Ishikawa (cell line): ENCODE data around the gene PTCD1.

Source experiments
- CEBPB ChIP-seq: IDR thresholded peaks from 2 replicates; pipeline ENCODE4 v1.6.1; 2012
- CREB1 ChIP-seq: IDR thresholded peaks from 2 replicates; pipeline ENCODE4 v1.6.1; 2012; ENCODE audit warnings: low read depth
- EP300 ChIP-seq: IDR thresholded peaks from 2 replicates; pipeline ENCODE4 v1.6.1; 2012; ENCODE audit warnings: borderline replicate concordance
- FOXM1 ChIP-seq: IDR thresholded peaks from 2 replicates; pipeline ENCODE4 v1.6.1; 2012; ENCODE audit warnings: low read depth, borderline replicate concordance
- MAX ChIP-seq: IDR thresholded peaks from 2 replicates; pipeline ENCODE4 v1.6.1; 2012
- NFIC ChIP-seq: IDR thresholded peaks from 2 replicates; pipeline ENCODE4 v1.6.1; 2012
- RAD21 ChIP-seq: IDR thresholded peaks from 2 replicates; pipeline ENCODE4 v1.6.1; 2012; ENCODE audit warnings: low read depth
- REST ChIP-seq: IDR thresholded peaks from 2 replicates; pipeline ENCODE4 v1.6.1; 2012; ENCODE audit warnings: low read depth, mild to moderate bottlenecking
- TAF1 ChIP-seq: IDR thresholded peaks from 2 replicates; pipeline ENCODE4 v1.6.1; 2012; ENCODE audit warnings: low read depth, mild to moderate bottlenecking
- TCF12 ChIP-seq: IDR thresholded peaks from 2 replicates; pipeline ENCODE4 v1.6.1; 2012; ENCODE audit warnings: low read depth
- TEAD4 ChIP-seq: IDR thresholded peaks from 2 replicates; pipeline ENCODE4 v1.6.1; 2012
- USF1 ChIP-seq: IDR thresholded peaks from 2 replicates; pipeline ENCODE4 v1.6.1; 2012
- YY1 ChIP-seq: IDR thresholded peaks from 2 replicates; pipeline ENCODE4 v1.6.1; 2012; ENCODE audit warnings: low read depth
- ZBTB7A ChIP-seq: IDR thresholded peaks from 2 replicates; pipeline ENCODE4 v1.6.1; 2012; ENCODE audit warnings: low read depth

- TF ChIP-seq MAX (no peak), CEBPB (no peak), TCF12 (no peak), NFIC (no peak), REST (no peak), EP300 (no peak), CREB1 (no peak), YY1 (no peak), TAF1 (no peak), FOXM1 (no peak), RAD21 (no peak), TEAD4 (no peak), ZBTB7A (no peak), USF1 (no peak)
Measured at GRCh38 chr7:99485094-99485493, 46.5 kb upstream of the PTCD1 start.
